ENCODE measurements around the gene MYL5. TPM values are rescaled to one million over a fixed set of nuclear protein-coding genes. Genes with fewer than 3 reads are reported as not detected.
A peak's percentile ranks its signal among the peaks of the same experiment; 100 is the strongest.

Gene MYL5
- total and polyA plus RNA-seq, 4 donors = 2.4 to 5.0 (median 4.7) TPM

DNA sequence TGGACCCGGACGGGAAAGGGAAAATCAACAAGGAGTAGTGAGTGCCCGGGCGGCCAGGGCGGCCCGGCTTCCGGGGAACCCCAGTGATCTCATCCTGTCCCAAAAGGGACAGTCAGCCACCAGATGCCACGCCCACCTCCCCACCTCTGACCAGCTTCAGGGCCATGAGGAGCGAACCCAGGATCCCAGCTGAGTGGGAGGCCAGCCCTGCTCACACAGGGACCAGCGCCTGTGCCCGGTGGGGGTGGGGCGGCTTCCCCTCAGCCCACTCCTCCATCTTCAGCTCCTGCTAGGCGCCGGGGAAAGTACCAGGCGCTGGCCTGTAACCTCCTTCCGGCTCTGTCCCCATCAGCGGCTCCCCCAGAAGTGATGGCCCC is 6.2 kb downstream of the MYL5 start (continued):
- TF ChIP-seq, protein P1, sequence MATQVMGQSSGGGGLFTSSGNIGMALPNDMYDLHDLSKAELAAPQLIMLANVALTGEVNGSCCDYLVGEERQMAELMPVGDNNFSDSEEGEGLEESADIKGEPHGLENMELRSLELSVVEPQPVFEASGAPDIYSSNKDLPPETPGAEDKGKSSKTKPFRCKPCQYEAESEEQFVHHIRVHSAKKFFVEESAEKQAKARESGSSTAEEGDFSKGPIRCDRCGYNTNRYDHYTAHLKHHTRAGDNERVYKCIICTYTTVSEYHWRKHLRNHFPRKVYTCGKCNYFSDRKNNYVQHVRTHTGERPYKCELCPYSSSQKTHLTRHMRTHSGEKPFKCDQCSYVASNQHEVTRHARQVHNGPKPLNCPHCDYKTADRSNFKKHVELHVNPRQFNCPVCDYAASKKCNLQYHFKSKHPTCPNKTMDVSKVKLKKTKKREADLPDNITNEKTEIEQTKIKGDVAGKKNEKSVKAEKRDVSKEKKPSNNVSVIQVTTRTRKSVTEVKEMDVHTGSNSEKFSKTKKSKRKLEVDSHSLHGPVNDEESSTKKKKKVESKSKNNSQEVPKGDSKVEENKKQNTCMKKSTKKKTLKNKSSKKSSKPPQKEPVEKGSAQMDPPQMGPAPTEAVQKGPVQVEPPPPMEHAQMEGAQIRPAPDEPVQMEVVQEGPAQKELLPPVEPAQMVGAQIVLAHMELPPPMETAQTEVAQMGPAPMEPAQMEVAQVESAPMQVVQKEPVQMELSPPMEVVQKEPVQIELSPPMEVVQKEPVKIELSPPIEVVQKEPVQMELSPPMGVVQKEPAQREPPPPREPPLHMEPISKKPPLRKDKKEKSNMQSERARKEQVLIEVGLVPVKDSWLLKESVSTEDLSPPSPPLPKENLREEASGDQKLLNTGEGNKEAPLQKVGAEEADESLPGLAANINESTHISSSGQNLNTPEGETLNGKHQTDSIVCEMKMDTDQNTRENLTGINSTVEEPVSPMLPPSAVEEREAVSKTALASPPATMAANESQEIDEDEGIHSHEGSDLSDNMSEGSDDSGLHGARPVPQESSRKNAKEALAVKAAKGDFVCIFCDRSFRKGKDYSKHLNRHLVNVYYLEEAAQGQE (IDR thresholded peaks at IDR 0.05) = no peak
- TF ChIP-seq, protein P2, sequence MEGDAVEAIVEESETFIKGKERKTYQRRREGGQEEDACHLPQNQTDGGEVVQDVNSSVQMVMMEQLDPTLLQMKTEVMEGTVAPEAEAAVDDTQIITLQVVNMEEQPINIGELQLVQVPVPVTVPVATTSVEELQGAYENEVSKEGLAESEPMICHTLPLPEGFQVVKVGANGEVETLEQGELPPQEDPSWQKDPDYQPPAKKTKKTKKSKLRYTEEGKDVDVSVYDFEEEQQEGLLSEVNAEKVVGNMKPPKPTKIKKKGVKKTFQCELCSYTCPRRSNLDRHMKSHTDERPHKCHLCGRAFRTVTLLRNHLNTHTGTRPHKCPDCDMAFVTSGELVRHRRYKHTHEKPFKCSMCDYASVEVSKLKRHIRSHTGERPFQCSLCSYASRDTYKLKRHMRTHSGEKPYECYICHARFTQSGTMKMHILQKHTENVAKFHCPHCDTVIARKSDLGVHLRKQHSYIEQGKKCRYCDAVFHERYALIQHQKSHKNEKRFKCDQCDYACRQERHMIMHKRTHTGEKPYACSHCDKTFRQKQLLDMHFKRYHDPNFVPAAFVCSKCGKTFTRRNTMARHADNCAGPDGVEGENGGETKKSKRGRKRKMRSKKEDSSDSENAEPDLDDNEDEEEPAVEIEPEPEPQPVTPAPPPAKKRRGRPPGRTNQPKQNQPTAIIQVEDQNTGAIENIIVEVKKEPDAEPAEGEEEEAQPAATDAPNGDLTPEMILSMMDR (IDR thresholded peaks at IDR 0.05; ENCODE audit: low read depth, low read length, missing input control) = no peak
- TF ChIP-seq, protein P3, sequence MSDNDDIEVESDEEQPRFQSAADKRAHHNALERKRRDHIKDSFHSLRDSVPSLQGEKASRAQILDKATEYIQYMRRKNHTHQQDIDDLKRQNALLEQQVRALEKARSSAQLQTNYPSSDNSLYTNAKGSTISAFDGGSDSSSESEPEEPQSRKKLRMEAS (IDR thresholded peaks at IDR 0.05) = no peak

DNA sequence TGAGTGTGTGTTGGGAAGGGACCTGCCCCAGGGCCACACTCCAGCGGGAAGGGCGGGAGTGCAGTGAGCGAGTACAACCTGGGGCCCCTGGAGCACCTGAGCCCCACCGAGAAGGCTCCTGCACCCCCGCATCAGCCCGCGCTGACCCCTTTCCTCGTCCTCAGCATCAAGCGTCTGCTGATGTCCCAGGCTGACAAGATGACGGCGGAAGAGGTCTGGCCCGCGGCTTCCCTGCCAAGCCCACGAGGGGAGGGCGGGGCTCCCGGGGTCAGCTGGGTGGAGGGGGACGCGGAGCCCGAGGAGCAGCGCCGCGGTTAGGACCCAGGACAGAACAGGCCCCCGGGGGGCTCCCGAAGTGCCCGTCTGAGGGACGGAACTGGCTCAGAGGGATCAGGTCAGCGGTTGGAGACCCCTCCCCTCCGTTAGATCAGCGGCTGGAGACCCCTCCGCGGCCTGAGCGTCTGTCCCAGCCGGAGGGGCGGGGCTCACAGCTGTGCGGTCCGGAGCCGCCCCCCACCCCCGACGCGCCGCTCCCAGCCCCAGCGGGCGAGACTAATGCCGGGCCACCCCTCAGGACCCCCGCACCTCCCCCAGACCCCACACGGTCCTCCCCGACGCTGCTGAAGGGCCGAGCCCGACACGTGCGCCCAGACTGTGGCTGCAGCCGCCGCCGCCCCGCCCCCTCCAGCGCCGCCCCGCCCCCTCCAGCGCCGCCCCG is 6.7 kb downstream of the MYL5 start:
- H3K4me1 ChIP-seq (ENCODE audit: control insufficient read depth in 4 of 4, insufficient read depth in 4 of 4, low read length in 3 of 4) = peaks cover 0 to 14% (median 4%) of the 10 kb centered on the region in 4 donors
- no peaks in the 10 kb centered on the region for H3K9me3 ChIP-seq (ENCODE audit: control insufficient read depth in 4 of 4, low read length in 3 of 4)
- H3K4me3 ChIP-seq (ENCODE audit: low read depth in 1 of 3, low read length in 3 of 3) = peak overlapping the region in 1 of 3 donors; percentile 37
- TF ChIP-seq, protein P4, sequence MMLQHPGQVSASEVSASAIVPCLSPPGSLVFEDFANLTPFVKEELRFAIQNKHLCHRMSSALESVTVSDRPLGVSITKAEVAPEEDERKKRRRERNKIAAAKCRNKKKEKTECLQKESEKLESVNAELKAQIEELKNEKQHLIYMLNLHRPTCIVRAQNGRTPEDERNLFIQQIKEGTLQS (IDR thresholded peaks at IDR 0.05) = no peak
- TF ChIP-seq, protein P2 (IDR thresholded peaks at IDR 0.05; ENCODE audit: low read depth, low read length, missing input control) = no peak
- TF ChIP-seq TAF1 (conservative IDR thresholded peaks at IDR 0.05) (no peak), EGR1 (IDR thresholded peaks at IDR 0.05; ENCODE audit: low read depth in 2 of 2) (no peak), SP1 (IDR thresholded peaks at IDR 0.05) (no peak), RXRA (IDR thresholded peaks at IDR 0.05) (no peak), JUND (IDR thresholded peaks at IDR 0.05) (no peak), HNF4G (IDR thresholded peaks at IDR 0.05) (no peak), FOXA1 (IDR thresholded peaks at IDR 0.05) (no peak), NR2F2 (IDR thresholded peaks at IDR 0.05) (no peak), RAD21 (IDR thresholded peaks at IDR 0.05) (no peak), FOXA2 (IDR thresholded peaks at IDR 0.05) (no peak)
- TF ChIP-seq, protein P3 (IDR thresholded peaks at IDR 0.05) = no peak
- TF ChIP-seq, protein P5, sequence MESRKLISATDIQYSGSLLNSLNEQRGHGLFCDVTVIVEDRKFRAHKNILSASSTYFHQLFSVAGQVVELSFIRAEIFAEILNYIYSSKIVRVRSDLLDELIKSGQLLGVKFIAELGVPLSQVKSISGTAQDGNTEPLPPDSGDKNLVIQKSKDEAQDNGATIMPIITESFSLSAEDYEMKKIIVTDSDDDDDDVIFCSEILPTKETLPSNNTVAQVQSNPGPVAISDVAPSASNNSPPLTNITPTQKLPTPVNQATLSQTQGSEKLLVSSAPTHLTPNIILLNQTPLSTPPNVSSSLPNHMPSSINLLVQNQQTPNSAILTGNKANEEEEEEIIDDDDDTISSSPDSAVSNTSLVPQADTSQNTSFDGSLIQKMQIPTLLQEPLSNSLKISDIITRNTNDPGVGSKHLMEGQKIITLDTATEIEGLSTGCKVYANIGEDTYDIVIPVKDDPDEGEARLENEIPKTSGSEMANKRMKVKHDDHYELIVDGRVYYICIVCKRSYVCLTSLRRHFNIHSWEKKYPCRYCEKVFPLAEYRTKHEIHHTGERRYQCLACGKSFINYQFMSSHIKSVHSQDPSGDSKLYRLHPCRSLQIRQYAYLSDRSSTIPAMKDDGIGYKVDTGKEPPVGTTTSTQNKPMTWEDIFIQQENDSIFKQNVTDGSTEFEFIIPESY (IDR thresholded peaks at IDR 0.05) = no peak
- TF ChIP-seq, protein P1 (IDR thresholded peaks at IDR 0.05) = no peak
- H3K27me3 ChIP-seq (ENCODE audit: control insufficient read depth in 4 of 4, insufficient read depth in 4 of 4, low read length in 3 of 4) = no peaks in the 10 kb centered on the region
- no peaks in the 10 kb centered on the region for H3K36me3 ChIP-seq (ENCODE audit: control insufficient read depth in 4 of 4, insufficient read depth in 3 of 4, low read depth in 1 of 4, low read length in 3 of 4)
- H3K9ac ChIP-seq (ENCODE audit: low read depth in 1 of 2, low read length in 2 of 2) = no peak overlapping the region
- H3K27ac ChIP-seq (ENCODE audit: low read depth in 1 of 2, low read length in 2 of 2) = no peak overlapping the region
- WGBS = 12% methylated on average over 61 of the region's 62 CpGs
- no peak for DNase-seq (ENCODE audit: low spot score)

Data from liver (tissue), 9 donors.